ENCODE data around the gene ABHD16B.
A peak's percentile ranks its signal among the peaks of the same experiment; 100 is the strongest.
"Not testable (repeated sequence)": the region's sequence is repeated elsewhere in the genome, so short reads cannot be mapped to it uniquely, and the experiment has no call there.

ABHD16B gene

GRCh38 chr20:63876489-63877036 is 15.3 kb downstream of the ABHD16B start:
- POLR2A ChIA-PET (ENCODE audit: low non-redundant PET) = interaction anchor here (0.6 kb wide), 1 partner anchor 10 kb away, joined by 8 read pairs; no protein-coding TSS in a partner anchor

GRCh38 chr20:63877755-63878470 is 16.6 kb downstream of the ABHD16B start:
- peak overlapping the region; percentile 5; the same call in 1 of the 2 replicates for H3K27ac ChIP-seq
- ChIA-PET CTCF (interaction anchor here (0.6 to 1.2 kb wide), 3 partner anchors 9 to 131 kb away, joined by 3 to 4 read pairs (median 4); no protein-coding TSS in a partner anchor), POLR2A (ENCODE audit: low non-redundant PET) (interaction anchor here (1.0 to 1.1 kb wide), 2 partner anchors 13 to 14 kb away, joined by 3 read pairs; partner anchors contain the start of gene TPD52L2)
- no peak for DNase-seq (ENCODE audit: low spot score)
- no peak for TF ChIP-seq CTCF (conservative IDR thresholded peaks at IDR 0.05; ENCODE audit: low read depth)

More at GRCh38 chr20:63876489-63877036, 15.3 kb downstream of the ABHD16B start:
- DNase-seq (ENCODE audit: low spot score) = no peak
- no peak for TF ChIP-seq CTCF (conservative IDR thresholded peaks at IDR 0.05; ENCODE audit: low read depth)
- CTCF ChIA-PET = no interaction called here
- no peak overlapping the region for H3K27ac ChIP-seq

GRCh38 chr20:63878899-63879663 is 17.8 kb downstream of the ABHD16B start:
- ChIA-PET POLR2A (ENCODE audit: low non-redundant PET) (interaction anchor here (1.1 kb wide), 1 partner anchor 14 kb away, joined by 3 read pairs; the partner anchor contains the start of gene TPD52L2), CTCF (interaction anchor here (0.6 to 1.2 kb wide), 3 partner anchors 10 to 101 kb away, joined by 3 to 4 read pairs (median 3); no protein-coding TSS in a partner anchor)
- DNase-seq (ENCODE audit: low spot score) = no peak
- peak overlapping the region; percentile 5 for H3K27ac ChIP-seq
- TF ChIP-seq CTCF (conservative IDR thresholded peaks at IDR 0.05; ENCODE audit: low read depth) = no peak

GRCh38 chr20:63880901-63881300 is 19.6 kb downstream of the ABHD16B start:
- CTCF ChIA-PET = interaction anchor here (0.5 to 0.6 kb wide), 3 partner anchors 70 to 1683 kb away, joined by 4 to 6 read pairs (median 4); no protein-coding TSS in a partner anchor
- POLR2A ChIA-PET (ENCODE audit: low non-redundant PET); H3K27ac ChIP-seq; DNase-seq (ENCODE audit: low spot score): not testable (repeated sequence)

- H3K27ac ChIP-seq = peak overlapping the region; percentile 51
- no peak for TF ChIP-seq CTCF (conservative IDR thresholded peaks at IDR 0.05; ENCODE audit: low read depth)
- CTCF ChIA-PET = interaction anchor here (0.6 to 0.8 kb wide), 2 partner anchors 9 to 157 kb away, joined by 3 to 4 read pairs; no protein-coding TSS in a partner anchor
- DNase-seq (ENCODE audit: low spot score) = no peak
- POLR2A ChIA-PET (ENCODE audit: low non-redundant PET) = no interaction called here
Measured at GRCh38 chr20:63881451-63882226, 20.3 kb downstream of the ABHD16B start.

All from RWPE1 (cell line).